HCT116 (cell line): ENCODE results near the gene PRKCZ. TPM values are rescaled to one million over a fixed set of nuclear protein-coding genes. Genes with fewer than 3 reads are reported as not detected.

Experiments used
- ATAC-seq: fragments of 200-7000 bp; cut with Tn5 transposase; 2 replicates; pipeline ENCODE4 v1.9.1; 2020; ENCODE audit warnings: mild to moderate bottlenecking, moderate library complexity
- BruUV-seq: library from RNA; stranded (reverse); fragments of 400-500 nt; replicated peaks from 2 replicates; lab custom pipeline; 2021; lab: Mats Ljungman, UMichigan
- CTCF ChIA-PET: fragments of 300-600 bp; sonication (Branson Sonifier 250); formaldehyde crosslinking; loops from one replicate; lab custom pipeline; 2021; ENCODE audit warnings: antibody characterized with exemption; lab: Charles Lee
- POLR2A ChIA-PET: fragments of 300-600, 350-600 bp; sonication (Branson Sonifier 250); formaldehyde crosslinking; loops from one replicate; lab custom pipeline; 2021; ENCODE audit warnings: antibody characterized with exemption; lab: Charles Lee
- RAD21 ChIA-PET, 2 experiments: fragments of 300-600 bp; sonication (Branson Sonifier 250); formaldehyde crosslinking; loops; one replicate each; lab custom pipeline; 2023; ENCODE audit warnings: low total read pairs in 2 of 2; ENCODE audit not compliant: uncharacterized antibody in 2 of 2, unreplicated experiment in 2 of 2, low non-redundant PET in 1 of 2; lab: Charles Lee
- DNase-seq: peaks from one replicate; pipeline ENCODE4 v3.0.0-alpha.2; 2010; ENCODE audit warnings: low read depth, low spot score
- H2AFZ ChIP-seq: fragments of 200-600 bp; shearing (Covaris generic), sonication (generic); 2 replicates; pipeline ENCODE4 v1.6.1; 2017; ENCODE audit warnings: low read depth, mixed run types, mixed read lengths, antibody characterized with exemption, low read length; ENCODE audit not compliant: poor library complexity, severe bottlenecking
- H3K27ac ChIP-seq: 2 replicates; pipeline ENCODE4 v1.5.1; 2012; ENCODE audit warnings: low read depth, low read length
- H3K27me3 ChIP-seq: fragments of 200-600 bp; sonication (generic); 2 replicates; pipeline ENCODE4 v1.6.1; 2016; ENCODE audit warnings: mixed run types, low read length, mixed read lengths; ENCODE audit not compliant: insufficient read depth
- H3K36me3 ChIP-seq, 2 experiments: fragments of 200-500 bp in 1 of 2; fragments of 200-600 bp in 1 of 2; sonication (Bioruptor generic) in 1 of 2; sonication (generic) in 1 of 2; 2 replicates each; pipeline versions ENCODE4 v1.5.1 to v1.6.1; 2014 to 2016; ENCODE audit warnings: low read length in 2 of 2, inconsistent platforms in 1 of 2, mixed read lengths in 1 of 2, mixed run types in 1 of 2; ENCODE audit not compliant: insufficient read depth in 2 of 2, control insufficient read depth in 1 of 2
- H3K4me1 ChIP-seq, 2 experiments: fragments of 200-600 bp in 1 of 2; sonication (generic) in 1 of 2; 2 replicates each; pipeline versions ENCODE4 v1.5.1 to v1.6.1; 2012 to 2017; ENCODE audit warnings: low read length in 2 of 2, inconsistent platforms in 1 of 2, mild to moderate bottlenecking in 1 of 2, mixed read lengths in 1 of 2, mixed run types in 1 of 2, moderate library complexity in 1 of 2; ENCODE audit not compliant: insufficient read depth in 2 of 2, control insufficient read depth in 1 of 2
- H3K4me2 ChIP-seq: fragments of 200-600 bp; sonication (generic); 2 replicates; pipeline ENCODE4 v1.6.1; 2017; ENCODE audit warnings: mixed run types, low read length, mixed read lengths
- H3K4me3 ChIP-seq, 2 experiments: fragments of 200-600 bp in 1 of 2; sonication (generic) in 1 of 2; replicated peaks in 1 of 2; 2 replicates each; pipeline ENCODE4 v1.5.1; 2011 to 2016; ENCODE audit warnings: low read length in 2 of 2, control low read depth in 1 of 2, low read depth in 1 of 2, mild to moderate bottlenecking in 1 of 2, mixed read lengths in 1 of 2, mixed run types in 1 of 2
- H3K79me2 ChIP-seq: fragments of 200-600 bp; sonication (generic); 2 replicates; pipeline ENCODE4 v1.6.1; 2017; ENCODE audit warnings: mild to moderate bottlenecking, mixed run types, low read length, moderate library complexity, mixed read lengths; ENCODE audit not compliant: insufficient read depth
- H3K9ac ChIP-seq: fragments of 200-600 bp; sonication (generic); 2 replicates; pipeline ENCODE4 v1.6.1; 2016; ENCODE audit warnings: low read length, mixed read lengths
- H3K9me2 ChIP-seq: fragments of 200-600 bp; sonication (generic), shearing (Covaris generic); 2 replicates; pipeline ENCODE4 v1.6.1; 2017; ENCODE audit warnings: mixed run types, mild to moderate bottlenecking, moderate library complexity; ENCODE audit not compliant: insufficient read depth
- H3K9me3 ChIP-seq, 2 experiments: fragments of 200-500 bp in 1 of 2; fragments of 200-600 bp in 1 of 2; sonication (Bioruptor generic) in 1 of 2; sonication (generic) in 1 of 2; 2 replicates each; pipeline ENCODE4 v1.6.1; 2014 to 2017; ENCODE audit warnings: low read length in 2 of 2, mixed read lengths in 2 of 2, inconsistent platforms in 1 of 2, low read depth in 1 of 2, mild to moderate bottlenecking in 1 of 2, mixed run types in 1 of 2, moderate library complexity in 1 of 2; ENCODE audit not compliant: control insufficient read depth in 1 of 2, insufficient read depth in 1 of 2
- H4K20me1 ChIP-seq: fragments of 200-600 bp; sonication (generic), shearing (Covaris generic); 2 replicates; pipeline ENCODE4 v1.6.1; 2017; ENCODE audit warnings: mixed run types, mild to moderate bottlenecking, moderate library complexity; ENCODE audit not compliant: insufficient read depth
- ATF3 ChIP-seq: IDR thresholded peaks from 2 replicates; pipeline ENCODE4 v1.6.1; 2012
- CTCF ChIP-seq, 3 experiments: fragments of 200-600 bp in 1 of 3; sonication (generic) in 1 of 3; IDR thresholded peaks in 2 of 3; conservative IDR thresholded peaks in 1 of 3; 2 replicates each; pipeline ENCODE4 v1.5.1; 2012 to 2017; ENCODE audit warnings: low read depth in 2 of 3, low read length in 2 of 3, antibody characterized with exemption in 1 of 3, borderline replicate concordance in 1 of 3, control low read depth in 1 of 3, mild to moderate bottlenecking in 1 of 3, mixed read lengths in 1 of 3, mixed run types in 1 of 3, moderate library complexity in 1 of 3; ENCODE audit not compliant: insufficient read depth in 1 of 3
- EGR1 ChIP-seq: IDR thresholded peaks from 2 replicates; pipeline ENCODE4 v1.6.1; 2012; ENCODE audit warnings: low read depth
- EZH2phosphoT487 ChIP-seq: fragments of 200-600 bp; IDR thresholded peaks from 2 replicates; pipeline ENCODE4 v1.6.1; 2018; ENCODE audit warnings: antibody characterized with exemption, borderline replicate concordance
- POLR2AphosphoS5 ChIP-seq: IDR thresholded peaks from 2 replicates; pipeline ENCODE4 v1.6.1; 2011; ENCODE audit warnings: mild to moderate bottlenecking, low read depth, low read length, moderate library complexity
- ZFX ChIP-seq: fragments of 450-650 bp; IDR thresholded peaks from 2 replicates; pipeline ENCODE4 v1.6.1; 2017
- intact Hi-C: fragments of 100-400 bp; cut with micrococcal nuclease; formaldehyde crosslinking; loops from 2 replicates; pipeline ENCODE4 v1.10.0; 2022
- total RNA-seq: library from RNA; stranded (reverse); gene quantifications from one replicate; pipeline ENCODE4 v1.2.1, GENCODE V29; 2021; ENCODE audit not compliant: unreplicated experiment

Gene PRKCZ
- total RNA-seq, 1 experiment from 2014 or later = 46.8 TPM

- ChIA-PET POLR2A (no interaction called here), CTCF (interaction anchor here (0.9 to 1.1 kb wide), 2 partner anchors 17 to 45 kb away, joined by 3 read pairs; no protein-coding TSS in a partner anchor), RAD21 (no interaction called here)
- no peaks in the 10 kb centered on the region for H3K27me3 ChIP-seq
- H3K27ac ChIP-seq = no peak overlapping the region
- intact Hi-C loops = no loop called here
- H4K20me1 ChIP-seq = no peaks in the 10 kb centered on the region
- no peaks in the 10 kb centered on the region for H3K36me3 ChIP-seq
- no peaks in the 10 kb centered on the region; a peak in 1 of 4 replicates for H3K4me1 ChIP-seq
- H3K79me2 ChIP-seq = no peaks in the 10 kb centered on the region
- H3K4me2 ChIP-seq = no peak overlapping the region
- no peaks in the 10 kb centered on the region for H3K9me2 ChIP-seq
- DNase-seq (no peak), ATAC-seq (no peak)
- TF ChIP-seq ATF3 = no peak
- no peak for TF ChIP-seq EGR1
- no peak for TF ChIP-seq ZFX
- peak in 2 of 3 experiments; percentile 2 to 19; a peak in 1 of 6 replicates for TF ChIP-seq CTCF (IDR thresholded peaks at IDR 0.05 in 2 of 3, conservative IDR thresholded peaks at IDR 0.05 in 1 of 3; ENCODE audit: borderline replicate concordance in 1 of 3, insufficient read depth in 1 of 3, low read depth in 2 of 3, low read length in 2 of 3)
- TF ChIP-seq EZH2phosphoT487 = no peak
- TF ChIP-seq POLR2AphosphoS5 = no peak
- H2AFZ ChIP-seq = no peak overlapping the region
- no peak overlapping the region for H3K4me3 ChIP-seq
- H3K9ac ChIP-seq = no peak overlapping the region
- H3K9me3 ChIP-seq = peaks cover 2 to 8% of the 10 kb centered on the region in 2 experiments; a peak in 2 of 4 replicates
- BruUV-seq = no TSS peak
Observed at GRCh38 chr1:2091611-2092604, 41.7 kb downstream of the PRKCZ start.
